Measurements from ENCODE around the gene ROBO2.

GRCh38 chr3:77342027-77342426 is 302.1 kb downstream of the ROBO2 start:
- TF ChIP-seq CTCF (IDR thresholded peaks at IDR 0.05) (no peak), POLR2AphosphoS5 (IDR thresholded peaks at IDR 0.05) (no peak), POLR2A (IDR thresholded peaks at IDR 0.05) (no peak)
